Measurements from ENCODE around the gene POLL.

- TF ChIP-seq CTCF (IDR thresholded peaks at IDR 0.05): no peak
- no peak for TF ChIP-seq POLR2A (IDR thresholded peaks at IDR 0.05)
- TF ChIP-seq POLR2AphosphoS5 (IDR thresholded peaks at IDR 0.05): no peak
Measured at GRCh38 chr10:101557541-101557940, 30.5 kb downstream of the POLL start.
